ENCODE data around the gene ASB11.

The ASB11 gene

DNA sequence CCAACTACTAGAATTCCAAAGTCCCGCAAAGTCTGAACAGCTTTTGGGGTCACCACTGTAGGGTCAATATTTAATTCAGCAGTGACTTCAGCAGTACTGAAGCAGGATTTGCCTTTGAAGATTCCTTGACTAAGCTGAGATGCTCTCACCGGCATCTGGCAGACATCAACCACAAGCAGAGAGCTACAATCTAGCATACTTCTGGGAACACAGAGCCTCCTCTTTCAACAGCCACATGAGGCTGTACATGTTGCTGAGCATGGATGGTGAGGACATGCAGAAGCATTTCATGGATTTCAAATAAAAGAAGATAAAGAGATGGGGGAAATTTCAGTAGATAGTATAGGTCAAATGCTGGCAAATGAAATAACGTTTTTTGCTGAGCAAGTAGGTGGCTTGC is 6.6 kb upstream of the ASB11 start:
- no peak overlapping the region for H3K4me3 ChIP-seq (ENCODE audit: low read depth, low read length)
- no peak for TF ChIP-seq MYC (IDR thresholded peaks at IDR 0.05; ENCODE audit: low read depth, low read length)
- TF ChIP-seq POLR2A (IDR thresholded peaks at IDR 0.05; ENCODE audit: extremely low read depth, insufficient read length), result no peak
- TF ChIP-seq, protein P1, sequence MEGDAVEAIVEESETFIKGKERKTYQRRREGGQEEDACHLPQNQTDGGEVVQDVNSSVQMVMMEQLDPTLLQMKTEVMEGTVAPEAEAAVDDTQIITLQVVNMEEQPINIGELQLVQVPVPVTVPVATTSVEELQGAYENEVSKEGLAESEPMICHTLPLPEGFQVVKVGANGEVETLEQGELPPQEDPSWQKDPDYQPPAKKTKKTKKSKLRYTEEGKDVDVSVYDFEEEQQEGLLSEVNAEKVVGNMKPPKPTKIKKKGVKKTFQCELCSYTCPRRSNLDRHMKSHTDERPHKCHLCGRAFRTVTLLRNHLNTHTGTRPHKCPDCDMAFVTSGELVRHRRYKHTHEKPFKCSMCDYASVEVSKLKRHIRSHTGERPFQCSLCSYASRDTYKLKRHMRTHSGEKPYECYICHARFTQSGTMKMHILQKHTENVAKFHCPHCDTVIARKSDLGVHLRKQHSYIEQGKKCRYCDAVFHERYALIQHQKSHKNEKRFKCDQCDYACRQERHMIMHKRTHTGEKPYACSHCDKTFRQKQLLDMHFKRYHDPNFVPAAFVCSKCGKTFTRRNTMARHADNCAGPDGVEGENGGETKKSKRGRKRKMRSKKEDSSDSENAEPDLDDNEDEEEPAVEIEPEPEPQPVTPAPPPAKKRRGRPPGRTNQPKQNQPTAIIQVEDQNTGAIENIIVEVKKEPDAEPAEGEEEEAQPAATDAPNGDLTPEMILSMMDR (IDR thresholded peaks at IDR 0.05; ENCODE audit: low read depth, low read length), result no peak
- TF ChIP-seq, protein P2, sequence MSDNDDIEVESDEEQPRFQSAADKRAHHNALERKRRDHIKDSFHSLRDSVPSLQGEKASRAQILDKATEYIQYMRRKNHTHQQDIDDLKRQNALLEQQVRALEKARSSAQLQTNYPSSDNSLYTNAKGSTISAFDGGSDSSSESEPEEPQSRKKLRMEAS (IDR thresholded peaks at IDR 0.05; ENCODE audit: low read depth, low read length), result no peak
- no peak for DNase-seq (ENCODE audit: low read depth)

DNA sequence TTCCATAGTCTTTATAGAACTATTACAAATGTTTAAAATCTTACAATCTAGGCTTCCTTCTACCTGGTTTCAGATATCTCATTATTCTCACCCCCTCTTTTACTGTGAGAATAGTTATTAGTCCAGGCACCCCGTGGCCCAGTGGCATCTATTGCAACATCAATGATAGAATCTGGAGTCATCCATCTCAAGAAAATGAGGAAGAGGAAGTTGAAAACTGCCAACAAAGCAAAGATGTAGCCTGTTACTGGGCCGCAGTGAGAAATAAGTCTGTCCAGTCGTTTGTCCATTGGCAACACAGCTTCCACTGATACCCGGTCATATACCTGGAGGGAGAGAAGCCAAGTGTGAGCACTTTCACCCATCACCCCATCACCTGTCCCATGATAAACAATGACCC is 6.0 kb upstream of the ASB11 start:
- TF ChIP-seq, protein P2 (IDR thresholded peaks at IDR 0.05; ENCODE audit: low read depth, low read length), result no peak
- no peak for TF ChIP-seq POLR2A (IDR thresholded peaks at IDR 0.05; ENCODE audit: extremely low read depth, insufficient read length)
- TF ChIP-seq, protein P1 (IDR thresholded peaks at IDR 0.05; ENCODE audit: low read depth, low read length), result no peak
- TF ChIP-seq MYC (IDR thresholded peaks at IDR 0.05; ENCODE audit: low read depth, low read length), result no peak
- no peak overlapping the region for H3K4me3 ChIP-seq (ENCODE audit: low read depth, low read length)
- peak; percentile 67 for DNase-seq (ENCODE audit: low read depth)

DNA sequence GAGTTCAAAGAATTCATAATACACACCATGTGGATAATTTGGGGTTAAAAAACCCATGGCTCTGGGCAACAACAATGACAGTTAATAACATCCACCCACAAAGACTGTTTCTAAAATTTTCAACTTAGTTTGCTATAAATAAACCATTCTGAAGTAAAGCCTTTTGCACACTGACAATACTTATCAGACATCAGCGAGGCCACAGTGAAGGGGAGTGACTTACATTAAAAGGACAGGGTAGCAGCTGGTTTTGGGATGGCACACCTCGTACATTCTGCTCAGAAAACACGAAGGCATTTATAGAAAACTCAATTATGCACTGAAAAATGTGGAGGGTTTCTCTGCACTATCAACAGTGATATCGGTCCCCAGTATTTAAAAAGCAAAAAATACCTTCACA is 4.9 kb upstream of the ASB11 start:
- H3K4me3 ChIP-seq (ENCODE audit: low read depth, low read length), result no peak overlapping the region

DNA sequence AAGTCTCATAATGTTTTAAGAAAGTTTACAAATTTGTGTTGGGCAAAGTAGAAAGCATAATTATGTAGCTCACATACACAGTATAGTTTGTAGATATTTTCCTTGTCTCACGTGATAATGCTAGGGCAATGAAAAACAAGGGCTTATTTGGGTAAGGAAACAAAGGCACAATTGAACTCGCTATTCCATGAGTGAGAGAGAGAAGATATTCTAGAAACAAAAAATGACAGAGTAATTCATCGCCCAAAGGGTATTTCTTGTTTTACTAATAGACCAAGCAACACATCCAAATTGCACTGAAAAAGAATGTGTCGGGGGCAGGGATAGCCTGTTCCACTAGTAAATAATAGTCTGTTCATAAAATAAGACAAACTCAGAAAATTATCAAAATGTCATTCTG is 3.6 kb upstream of the ASB11 start:
- H3K4me3 ChIP-seq (ENCODE audit: low read depth, low read length), result no peak overlapping the region
- no peak for DNase-seq (ENCODE audit: low read depth)
- TF ChIP-seq MYC (IDR thresholded peaks at IDR 0.05; ENCODE audit: low read depth, low read length) (no peak), POLR2A (IDR thresholded peaks at IDR 0.05; ENCODE audit: extremely low read depth, insufficient read length) (no peak)
- TF ChIP-seq, protein P2 (IDR thresholded peaks at IDR 0.05; ENCODE audit: low read depth, low read length), result no peak
- TF ChIP-seq, protein P1 (IDR thresholded peaks at IDR 0.05; ENCODE audit: low read depth, low read length), result no peak

More for the DNA sequence above, 4.9 kb upstream of the ASB11 start:
- no peak for TF ChIP-seq MYC (IDR thresholded peaks at IDR 0.05; ENCODE audit: low read depth, low read length)
- TF ChIP-seq, protein P1 (IDR thresholded peaks at IDR 0.05; ENCODE audit: low read depth, low read length), result no peak
- no peak for TF ChIP-seq POLR2A (IDR thresholded peaks at IDR 0.05; ENCODE audit: extremely low read depth, insufficient read length)
- TF ChIP-seq, protein P2 (IDR thresholded peaks at IDR 0.05; ENCODE audit: low read depth, low read length), result no peak
- DNase-seq (ENCODE audit: low read depth), result no peak

DNA sequence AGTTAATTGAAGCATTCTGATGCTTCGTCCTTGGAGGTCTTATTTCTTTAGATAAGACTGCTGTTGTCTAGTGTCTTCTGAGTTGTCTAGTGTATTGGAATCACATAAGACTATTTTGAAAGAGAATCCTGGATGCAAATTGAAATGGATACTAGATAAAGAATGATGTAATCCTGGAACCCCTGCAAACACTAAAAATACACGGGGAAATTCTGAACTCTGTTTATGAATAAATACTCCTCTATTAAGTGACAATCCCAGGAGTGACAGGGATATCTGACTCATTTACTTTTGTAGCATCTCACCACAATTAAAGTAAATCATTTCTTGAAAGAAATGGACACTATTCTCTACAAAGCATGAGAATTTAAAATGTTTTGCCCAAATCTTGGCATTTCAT is 968 bp downstream of the ASB11 start:
- no peak for DNase-seq (ENCODE audit: low read depth)
- TF ChIP-seq, protein P1 (IDR thresholded peaks at IDR 0.05; ENCODE audit: low read depth, low read length), result no peak
- TF ChIP-seq, protein P2 (IDR thresholded peaks at IDR 0.05; ENCODE audit: low read depth, low read length), result no peak
- TF ChIP-seq POLR2A (IDR thresholded peaks at IDR 0.05; ENCODE audit: extremely low read depth, insufficient read length), result no peak
- no peak for TF ChIP-seq MYC (IDR thresholded peaks at IDR 0.05; ENCODE audit: low read depth, low read length)
- no peak overlapping the region for H3K4me3 ChIP-seq (ENCODE audit: low read depth, low read length)

DNA sequence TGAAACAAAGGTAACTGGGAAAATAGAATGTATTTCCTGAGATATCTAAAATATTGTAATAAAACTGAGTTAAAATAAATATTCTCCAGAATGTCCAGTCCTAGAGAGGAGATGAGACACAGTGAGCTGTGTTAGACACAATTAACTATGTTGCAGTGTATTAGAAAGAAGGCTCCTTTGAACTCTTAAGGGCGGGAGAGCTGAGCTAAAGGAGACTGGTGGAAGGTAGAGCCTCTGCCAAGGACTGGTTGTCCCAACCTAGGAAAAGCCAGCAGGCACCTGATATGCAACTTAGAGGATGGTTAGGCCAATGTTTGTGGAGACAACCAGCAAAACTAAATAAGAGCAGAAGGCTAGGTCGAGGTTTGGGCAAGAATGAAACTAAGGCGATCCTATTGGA is 4.3 kb downstream of the ASB11 start:
- DNase-seq (ENCODE audit: low read depth), result no peak
- TF ChIP-seq POLR2A (IDR thresholded peaks at IDR 0.05; ENCODE audit: extremely low read depth, insufficient read length) (no peak), MYC (IDR thresholded peaks at IDR 0.05; ENCODE audit: low read depth, low read length) (no peak)
- TF ChIP-seq, protein P1 (IDR thresholded peaks at IDR 0.05; ENCODE audit: low read depth, low read length), result no peak
- TF ChIP-seq, protein P2 (IDR thresholded peaks at IDR 0.05; ENCODE audit: low read depth, low read length), result no peak
- no peak overlapping the region for H3K4me3 ChIP-seq (ENCODE audit: low read depth, low read length)

Data from NB4 (cell line).